Measurements from ENCODE around the gene MRM3. TPM values are rescaled to one million over a fixed set of nuclear protein-coding genes. Genes with fewer than 3 reads are reported as not detected.

MRM3 gene
- total and polyA plus RNA-seq, 4 donors = 8.5 to 17.5 (median 15.4) TPM

- Histone ChIP-seq H3K27me3 (ENCODE audit: control insufficient read depth in 4 of 4, insufficient read depth in 4 of 4, low read length in 3 of 4) (no peaks in the 10 kb centered on the region), H3K27ac (ENCODE audit: low read depth in 1 of 2, low read length in 2 of 2) (no peak overlapping the region), H3K9me3 (ENCODE audit: control insufficient read depth in 4 of 4, low read length in 3 of 4) (no peaks in the 10 kb centered on the region), H3K4me1 (ENCODE audit: control insufficient read depth in 4 of 4, insufficient read depth in 4 of 4, low read length in 3 of 4) (no peaks in the 10 kb centered on the region), H3K4me3 (ENCODE audit: low read depth in 1 of 3, low read length in 3 of 3) (no peak overlapping the region), H3K9ac (ENCODE audit: low read depth in 1 of 2, low read length in 2 of 2) (no peak overlapping the region), H3K36me3 (ENCODE audit: control insufficient read depth in 4 of 4, insufficient read depth in 3 of 4, low read depth in 1 of 4, low read length in 3 of 4) (peaks cover 0 to 3% (median 1%) of the 10 kb centered on the region in 4 donors)
- WGBS = 93% methylated on average over 9 of the region's 9 CpGs
- DNase-seq (ENCODE audit: low spot score) = no peak
- TF ChIP-seq HNF4A (conservative IDR thresholded peaks at IDR 0.05) (no peak), FOXA1 (IDR thresholded peaks at IDR 0.05) (no peak), REST (IDR thresholded peaks at IDR 0.05) (no peak), ATF3 (IDR thresholded peaks at IDR 0.05) (no peak), JUND (IDR thresholded peaks at IDR 0.05) (no peak), EGR1 (IDR thresholded peaks at IDR 0.05; ENCODE audit: low read depth in 2 of 2) (no peak), NR2F2 (IDR thresholded peaks at IDR 0.05) (no peak), RXRA (IDR thresholded peaks at IDR 0.05) (no peak), GABPA (IDR thresholded peaks at IDR 0.05 in 1 of 2, conservative IDR thresholded peaks at IDR 0.05 in 1 of 2) (no peak), RAD21 (IDR thresholded peaks at IDR 0.05) (no peak), ZBTB33 (IDR thresholded peaks at IDR 0.05) (no peak), HNF4G (IDR thresholded peaks at IDR 0.05) (no peak), YY1 (IDR thresholded peaks at IDR 0.05) (no peak)
Observed at GRCh38 chr17:823501-823902, 41.3 kb downstream of the MRM3 start.

GRCh38 chr17:824378-824777, 42.2 kb downstream of the MRM3 start:
- WGBS = 94% methylated on average over 16 of the region's 16 CpGs
- no peak for TF ChIP-seq YY1 (IDR thresholded peaks at IDR 0.05)
- TF ChIP-seq FOXA2 (IDR thresholded peaks at IDR 0.05) = no peak
- TF ChIP-seq NR2F2 (IDR thresholded peaks at IDR 0.05) = no peak
- no peak for TF ChIP-seq EGR1 (IDR thresholded peaks at IDR 0.05; ENCODE audit: low read depth in 2 of 2)
- TF ChIP-seq FOXA1 (IDR thresholded peaks at IDR 0.05) = no peak
- TF ChIP-seq REST (IDR thresholded peaks at IDR 0.05) = no peak
- no peak for TF ChIP-seq ATF3 (IDR thresholded peaks at IDR 0.05)
- no peak for TF ChIP-seq HNF4G (IDR thresholded peaks at IDR 0.05)
- no peak for TF ChIP-seq RAD21 (IDR thresholded peaks at IDR 0.05)
- TF ChIP-seq HNF4A (conservative IDR thresholded peaks at IDR 0.05) = no peak
- no peak overlapping the region for H3K4me3 ChIP-seq (ENCODE audit: low read depth in 1 of 3, low read length in 3 of 3)
- H3K27me3 ChIP-seq (ENCODE audit: control insufficient read depth in 4 of 4, insufficient read depth in 4 of 4, low read length in 3 of 4) = no peaks in the 10 kb centered on the region
- no peak overlapping the region for H3K27ac ChIP-seq (ENCODE audit: low read depth in 1 of 2, low read length in 2 of 2)
- H3K9me3 ChIP-seq (ENCODE audit: control insufficient read depth in 4 of 4, low read length in 3 of 4) = no peaks in the 10 kb centered on the region
- H3K36me3 ChIP-seq (ENCODE audit: control insufficient read depth in 4 of 4, insufficient read depth in 3 of 4, low read depth in 1 of 4, low read length in 3 of 4) = peaks cover 0 to 3% (median 1%) of the 10 kb centered on the region in 4 donors
- no peak overlapping the region for H3K9ac ChIP-seq (ENCODE audit: low read depth in 1 of 2, low read length in 2 of 2)
- no peak for DNase-seq (ENCODE audit: low spot score)
- no peaks in the 10 kb centered on the region for H3K4me1 ChIP-seq (ENCODE audit: control insufficient read depth in 4 of 4, insufficient read depth in 4 of 4, low read length in 3 of 4)

Measured in liver (tissue), 9 donors.